Lower lobe of right lung (tissue), 2 donors: ENCODE data around the gene GALNT9. TPM values are rescaled to one million over a fixed set of nuclear protein-coding genes. Genes with fewer than 3 reads are reported as not detected.
"Not testable (repeated sequence)": the region's sequence is repeated elsewhere in the genome, so short reads cannot be mapped to it uniquely, and the experiment has no call there.

Experiments used
- ATAC-seq, 2 donors: fragments of 200-7000 bp; cut with Tn5 transposase; one replicate each; pipeline ENCODE4 v1.9.1; 2020 to 2022; ENCODE audit warnings: mild to moderate bottlenecking in 2 of 2, moderate library complexity in 2 of 2
- DNase-seq: peaks from one replicate; pipeline ENCODE4 v3.0.0-alpha.2; 2020
- H3K27ac ChIP-seq: fragments of 200-600 bp; one replicate; pipeline ENCODE4 v1.8.0; 2022
- H3K27me3 ChIP-seq: fragments of 200-600 bp; one replicate; pipeline ENCODE4 v1.8.0; 2022; ENCODE audit warnings: low read depth
- H3K36me3 ChIP-seq: fragments of 200-600 bp; one replicate; pipeline ENCODE4 v1.8.0; 2022; ENCODE audit warnings: mild to moderate bottlenecking
- H3K4me1 ChIP-seq: fragments of 200-600 bp; one replicate; pipeline ENCODE4 v1.8.0; 2022
- H3K4me3 ChIP-seq: fragments of 200-600 bp; one replicate; pipeline ENCODE4 v1.8.0; 2022; ENCODE audit warnings: mild to moderate bottlenecking
- H3K9me3 ChIP-seq: fragments of 200-600 bp; one replicate; pipeline ENCODE4 v1.8.0; 2022
- CTCF ChIP-seq: fragments of 200-600 bp; IDR thresholded peaks from one replicate; pipeline ENCODE4 v1.8.0; 2022; ENCODE audit warnings: antibody characterized with exemption, mild to moderate bottlenecking
- intact Hi-C: fragments of 100-400 bp; cut with DNase I; formaldehyde crosslinking; loops from one replicate; pipeline ENCODE4 v1.11.0; 2022
- total RNA-seq: library from RNA; stranded (reverse); fragmentation: NEBNext Ultra II Directional; extraction: Animal tissue kit (Norgen Biotek cat#: 25700); gene quantifications from one replicate; pipeline ENCODE4 v1.2.1, GENCODE V29; 2021
- donor health status: DM: no; HTN: yes; CAD: no; lungs with severe emphysema.

The GALNT9 gene
- total RNA-seq, 1 donor from 2014 or later, result not detected

- no peak for ATAC-seq
- Histone ChIP-seq H3K4me1 (no peaks in the 10 kb centered on the region), H3K36me3 (no peaks in the 10 kb centered on the region), H3K9me3 (no peaks in the 10 kb centered on the region), H3K4me3 (no peak overlapping the region), H3K27me3 (peaks cover 11% of the 10 kb centered on the region), H3K27ac (no peak overlapping the region)
- intact Hi-C loops, result no loop called here
- no peak for DNase-seq
- no peak for TF ChIP-seq CTCF
Measured at GRCh38 chr12:132266370-132266769, 63.0 kb downstream of the GALNT9 start.

- H3K36me3 ChIP-seq, H3K4me1 ChIP-seq, ATAC-seq, H3K9me3 ChIP-seq, DNase-seq, H3K27ac ChIP-seq, H3K4me3 ChIP-seq, intact Hi-C loops: not testable (repeated sequence)
- H3K27me3 ChIP-seq, result peaks cover 11% of the 10 kb centered on the region
Measured at GRCh38 chr12:132265822-132266221, 63.6 kb downstream of the GALNT9 start.

- DNase-seq (no peak), ATAC-seq (no peak)
- Histone ChIP-seq H3K36me3 (no peaks in the 10 kb centered on the region), H3K4me1 (no peaks in the 10 kb centered on the region), H3K9me3 (no peaks in the 10 kb centered on the region), H3K27me3 (peaks cover 11% of the 10 kb centered on the region), H3K4me3 (no peak overlapping the region), H3K27ac (no peak overlapping the region)
- intact Hi-C loops, result no loop called here
- TF ChIP-seq CTCF, result no peak
Measured at GRCh38 chr12:132265056-132265800, 64.2 kb downstream of the GALNT9 start.

GRCh38 chr12:132264086-132265010 lies 65.0 kb downstream of the GALNT9 start:
- Histone ChIP-seq H3K36me3 (no peaks in the 10 kb centered on the region), H3K27ac (no peak overlapping the region), H3K4me1 (no peaks in the 10 kb centered on the region), H3K27me3 (peaks cover 11% of the 10 kb centered on the region), H3K9me3 (no peaks in the 10 kb centered on the region), H3K4me3 (no peak overlapping the region)
- DNase-seq (no peak), ATAC-seq (no peak)
- intact Hi-C loops, result no loop called here
- no peak for TF ChIP-seq CTCF

DNA sequence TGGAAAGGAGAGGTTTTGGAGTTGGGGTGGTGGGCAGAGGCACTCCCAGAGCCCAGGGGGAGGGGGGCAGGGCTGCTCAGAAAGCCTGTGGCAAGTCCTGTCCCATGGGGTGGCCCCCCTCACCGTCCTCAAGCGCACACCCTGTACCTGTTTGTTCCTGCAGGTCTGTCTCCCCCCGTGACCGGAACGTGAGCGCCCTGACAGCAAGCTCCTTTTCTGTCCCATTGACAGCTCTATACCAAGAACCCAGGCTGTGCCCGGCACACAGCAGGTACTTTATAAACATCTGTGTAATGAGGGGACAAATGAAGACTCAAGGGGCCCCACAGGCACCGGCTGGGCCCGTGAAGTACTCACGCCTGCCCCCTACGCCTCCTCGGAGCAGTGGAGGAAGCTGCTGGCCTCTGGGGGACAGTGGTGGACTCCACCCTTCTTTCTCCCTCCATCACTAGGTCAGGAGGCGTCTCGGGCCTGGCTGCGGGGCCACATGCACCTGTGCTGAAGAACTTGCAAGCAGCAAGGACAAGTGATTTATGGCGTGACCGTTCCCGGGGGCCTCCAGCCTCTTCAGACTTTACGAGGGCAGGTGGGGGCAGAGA lies 65.8 kb downstream of the GALNT9 start:
- intact Hi-C loops, result no loop called here
- H3K4me3 ChIP-seq, result no peak overlapping the region
- H3K27ac ChIP-seq, result no peak overlapping the region
- ATAC-seq (no peak), DNase-seq (no peak)
- no peak for TF ChIP-seq CTCF
- H3K36me3 ChIP-seq, result no peaks in the 10 kb centered on the region
- no peaks in the 10 kb centered on the region for H3K4me1 ChIP-seq
- peaks cover 7% of the 10 kb centered on the region for H3K27me3 ChIP-seq
- no peaks in the 10 kb centered on the region for H3K9me3 ChIP-seq
